Esophagus muscularis mucosa (tissue), 3 donors: Measurements from ENCODE around the gene YWHAG.
"Not testable (repeated sequence)": the region's sequence is repeated elsewhere in the genome, so short reads cannot be mapped to it uniquely, and the experiment has no call there.

Source experiments
- CTCF ChIP-seq, 3 experiments: fragments of 200-600 bp in 2 of 3; fragments of 450-650 bp in 1 of 3; sonication (generic) in 2 of 3; IDR thresholded peaks; one replicate each; pipeline ENCODE4 v1.5.1; 2017 to 2019; ENCODE audit warnings: antibody characterized with exemption in 3 of 3, mild to moderate bottlenecking in 2 of 3, moderate library complexity in 1 of 3
- POLR2AphosphoS5 ChIP-seq, 2 donors: sonication (generic); formaldehyde crosslinking; IDR thresholded peaks; one replicate each; pipeline ENCODE4 v1.6.1; 2017; ENCODE audit warnings: antibody characterized with exemption in 2 of 2

- not testable (repeated sequence) for TF ChIP-seq CTCF, POLR2AphosphoS5 (IDR thresholded peaks at IDR 0.05)
Observed at GRCh38 chr7:76308874-76309273, 49.9 kb downstream of the YWHAG start.
